Fibroblast of villous mesenchyme (primary cell): ENCODE results near the gene SKA3. TPM values are rescaled to one million over a fixed set of nuclear protein-coding genes. Genes with fewer than 3 reads are reported as not detected.
"Not testable (repeated sequence)": the region's sequence is repeated elsewhere in the genome, so short reads cannot be mapped to it uniquely, and the experiment has no call there.

ENCODE experiments used
- DNase-seq: peaks from one replicate; pipeline ENCODE4 v3.0.0-alpha.2; 2010; ENCODE audit warnings: low read depth
- H3K4me3 ChIP-seq: 2 replicates; pipeline ENCODE4 v1.5.1; 2011; ENCODE audit warnings: low read depth, mild to moderate bottlenecking, low read length
- CTCF ChIP-seq: IDR thresholded peaks from 2 replicates; pipeline ENCODE4 v1.5.1; 2012; ENCODE audit warnings: low read depth, mild to moderate bottlenecking, low read length; ENCODE audit not compliant: insufficient read depth
- total RNA-seq: library from RNA; depleted of rRNA; stranded (reverse); fragments of >200 nt; gene quantifications from 2 replicates; pipeline ENCODE4 v1.2.3, GENCODE V29; 2012

SKA3 gene
- total RNA-seq, 1 donor: 24.2 TPM

- TF ChIP-seq CTCF: no peak
- H3K4me3 ChIP-seq: no peak overlapping the region
- no peak for DNase-seq
Observed at GRCh38 chr13:21149568-21149967, 26.8 kb downstream of the SKA3 start.

GRCh38 chr13:21148557-21149258 lies 27.6 kb downstream of the SKA3 start:
- TF ChIP-seq CTCF: no peak

GRCh38 chr13:21147827-21148226 lies 28.5 kb downstream of the SKA3 start:
- no peak for TF ChIP-seq CTCF
- H3K4me3 ChIP-seq: no peak overlapping the region
- no peak for DNase-seq

More at GRCh38 chr13:21148557-21149258, 27.6 kb downstream of the SKA3 start:
- DNase-seq: no peak
- H3K4me3 ChIP-seq: no peak overlapping the region

GRCh38 chr13:21142766-21143165 lies 33.6 kb downstream of the SKA3 start:
- DNase-seq: no peak
- TF ChIP-seq CTCF: no peak
- no peak overlapping the region for H3K4me3 ChIP-seq

- DNase-seq: no peak
- peak overlapping the region; percentile 96 for H3K4me3 ChIP-seq
- TF ChIP-seq CTCF: no peak
Observed at GRCh38 chr13:21139374-21139773, 37.0 kb downstream of the SKA3 start.

GRCh38 chr13:21138561-21138960 lies 37.8 kb downstream of the SKA3 start:
- no peak for TF ChIP-seq CTCF
- DNase-seq: no peak
- no peak overlapping the region for H3K4me3 ChIP-seq

- no peak for TF ChIP-seq CTCF
- H3K4me3 ChIP-seq: no peak overlapping the region
- peak; percentile 37 for DNase-seq
Observed at GRCh38 chr13:21137696-21138095, 38.7 kb downstream of the SKA3 start.

GRCh38 chr13:21135833-21136232 lies 40.5 kb downstream of the SKA3 start:
- H3K4me3 ChIP-seq, DNase-seq: not testable (repeated sequence)
